ENCODE results near the gene IFT88.

DNA sequence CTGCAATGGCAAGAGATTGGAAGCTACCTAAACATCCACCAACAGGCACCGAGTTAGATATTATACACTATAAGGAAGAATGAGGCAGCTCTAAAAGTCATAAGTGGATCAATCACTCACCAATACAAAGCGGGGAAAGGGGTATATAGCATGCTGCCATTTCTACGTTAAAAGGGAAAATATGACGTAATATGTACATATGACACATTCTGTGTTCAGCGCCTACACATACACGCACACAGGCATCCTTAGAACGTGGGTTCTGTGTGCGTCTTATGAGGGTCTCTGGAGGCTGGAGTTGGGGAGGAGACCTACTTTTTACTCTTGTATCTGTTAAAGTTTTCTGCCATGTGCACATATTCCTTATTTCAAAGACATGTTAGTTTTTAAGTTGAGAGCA lies 142.4 kb downstream of the IFT88 start:
- TF ChIP-seq, protein P1, sequence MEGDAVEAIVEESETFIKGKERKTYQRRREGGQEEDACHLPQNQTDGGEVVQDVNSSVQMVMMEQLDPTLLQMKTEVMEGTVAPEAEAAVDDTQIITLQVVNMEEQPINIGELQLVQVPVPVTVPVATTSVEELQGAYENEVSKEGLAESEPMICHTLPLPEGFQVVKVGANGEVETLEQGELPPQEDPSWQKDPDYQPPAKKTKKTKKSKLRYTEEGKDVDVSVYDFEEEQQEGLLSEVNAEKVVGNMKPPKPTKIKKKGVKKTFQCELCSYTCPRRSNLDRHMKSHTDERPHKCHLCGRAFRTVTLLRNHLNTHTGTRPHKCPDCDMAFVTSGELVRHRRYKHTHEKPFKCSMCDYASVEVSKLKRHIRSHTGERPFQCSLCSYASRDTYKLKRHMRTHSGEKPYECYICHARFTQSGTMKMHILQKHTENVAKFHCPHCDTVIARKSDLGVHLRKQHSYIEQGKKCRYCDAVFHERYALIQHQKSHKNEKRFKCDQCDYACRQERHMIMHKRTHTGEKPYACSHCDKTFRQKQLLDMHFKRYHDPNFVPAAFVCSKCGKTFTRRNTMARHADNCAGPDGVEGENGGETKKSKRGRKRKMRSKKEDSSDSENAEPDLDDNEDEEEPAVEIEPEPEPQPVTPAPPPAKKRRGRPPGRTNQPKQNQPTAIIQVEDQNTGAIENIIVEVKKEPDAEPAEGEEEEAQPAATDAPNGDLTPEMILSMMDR (conservative IDR thresholded peaks at IDR 0.05 in 1 of 2, IDR thresholded peaks at IDR 0.05 in 1 of 2; ENCODE audit: extremely low read depth in 1 of 2, insufficient read depth in 1 of 2, low read depth in 1 of 2, low read length in 2 of 2): no peak
- TF ChIP-seq EZH2 (IDR thresholded peaks at IDR 0.05; ENCODE audit: borderline replicate concordance, low read length): no peak

Data from mammary epithelial cell (primary cell).